GM18873 (cell line): Measurements from ENCODE around the gene ABCD2.
"Not testable (repeated sequence)": the region's sequence is repeated elsewhere in the genome, so short reads cannot be mapped to it uniquely, and the experiment has no call there.

Experiments used
- ATAC-seq: cut with Tn5 transposase; IDR thresholded peaks from one replicate; pipeline ENCODE4 v1.9.1; 2021; ENCODE audit warnings: mild to moderate bottlenecking, moderate library complexity, moderate number of reproducible peaks; ENCODE audit not compliant: unreplicated experiment, low FRiP score

The ABCD2 gene

GRCh38 chr12:39613525-39613924 is 6.1 kb downstream of the ABCD2 start:
- no peak for ATAC-seq

GRCh38 chr12:39612250-39612649 is 7.4 kb downstream of the ABCD2 start:
- ATAC-seq: no peak

DNA sequence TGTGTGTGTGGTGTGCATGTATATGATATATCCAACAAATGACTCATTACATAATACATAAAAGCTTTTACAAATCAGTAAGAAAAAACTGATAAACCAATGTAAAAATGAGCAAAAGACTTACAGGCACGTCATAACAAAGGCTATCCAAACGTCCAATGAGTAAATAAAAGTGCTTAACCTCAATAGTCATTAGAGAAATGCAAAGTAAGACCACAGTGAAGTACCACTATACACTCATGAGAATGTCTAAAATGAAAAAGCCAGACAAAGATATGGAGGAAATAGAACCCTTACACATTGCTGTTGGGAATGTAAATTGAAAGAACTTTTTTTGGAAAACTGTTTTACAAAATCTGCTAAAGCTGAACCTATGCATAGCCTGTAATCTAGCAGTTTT is 7.8 kb downstream of the ABCD2 start:
- ATAC-seq: no peak

GRCh38 chr12:39610436-39611025 is 9.1 kb downstream of the ABCD2 start:
- ATAC-seq: no peak

GRCh38 chr12:39606712-39607423 is 12.7 kb downstream of the ABCD2 start:
- no peak for ATAC-seq

DNA sequence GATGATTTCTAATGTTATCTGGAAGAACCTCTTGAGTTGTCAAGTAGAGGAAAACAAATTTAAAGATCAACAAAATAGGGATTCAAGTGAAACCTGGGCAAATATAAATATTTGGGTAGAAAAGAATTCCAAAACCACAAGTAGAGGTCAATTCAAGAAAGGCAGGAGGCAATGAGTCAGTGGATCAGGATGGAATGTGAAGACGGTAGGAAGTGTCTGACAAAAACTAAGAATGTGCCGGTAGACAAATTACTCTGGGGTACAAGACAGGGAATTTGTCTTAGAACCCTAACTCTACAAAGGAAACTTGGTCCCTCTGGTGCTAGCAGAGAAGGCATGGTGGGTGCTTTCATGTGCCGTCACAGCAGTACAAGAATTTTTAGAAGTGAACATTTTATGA is 13.6 kb downstream of the ABCD2 start:
- no peak for ATAC-seq

DNA sequence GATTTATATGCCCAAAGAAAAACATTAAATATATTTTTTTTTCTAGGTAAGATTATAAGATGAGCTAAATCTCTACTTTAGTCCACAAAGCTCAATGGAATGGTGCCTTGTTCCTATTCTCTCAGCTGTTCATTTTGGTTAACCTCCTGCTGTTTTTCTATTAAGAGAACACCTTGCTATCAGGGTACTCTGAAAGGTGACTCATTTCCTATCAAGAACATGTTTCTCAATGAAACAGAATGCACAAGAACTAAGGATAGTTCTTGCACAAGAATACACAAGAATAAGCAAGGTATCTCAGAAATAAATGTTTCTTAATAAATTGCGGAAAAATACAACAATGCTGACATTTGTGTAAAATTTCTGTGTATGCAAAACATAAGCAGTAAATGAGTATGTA is 14.1 kb downstream of the ABCD2 start:
- no peak for ATAC-seq

DNA sequence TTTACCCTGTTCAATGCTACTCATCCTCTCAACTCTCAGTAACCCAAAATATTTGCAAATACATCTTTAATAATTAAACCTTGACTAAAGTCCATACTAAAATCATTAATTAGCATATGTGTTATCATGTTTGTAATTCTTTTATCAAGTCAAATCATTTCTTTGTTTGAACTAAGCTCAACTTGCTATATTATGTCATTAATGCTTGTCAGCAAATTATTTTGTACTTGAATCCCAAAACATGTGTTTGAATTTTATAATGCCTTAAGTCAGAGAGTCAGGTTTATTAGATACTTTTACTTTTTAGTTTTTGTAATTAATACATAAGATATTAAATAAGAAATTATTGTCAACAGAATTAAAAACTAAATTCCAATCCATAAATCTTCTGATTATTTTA is 16.5 kb downstream of the ABCD2 start:
- no peak for ATAC-seq

DNA sequence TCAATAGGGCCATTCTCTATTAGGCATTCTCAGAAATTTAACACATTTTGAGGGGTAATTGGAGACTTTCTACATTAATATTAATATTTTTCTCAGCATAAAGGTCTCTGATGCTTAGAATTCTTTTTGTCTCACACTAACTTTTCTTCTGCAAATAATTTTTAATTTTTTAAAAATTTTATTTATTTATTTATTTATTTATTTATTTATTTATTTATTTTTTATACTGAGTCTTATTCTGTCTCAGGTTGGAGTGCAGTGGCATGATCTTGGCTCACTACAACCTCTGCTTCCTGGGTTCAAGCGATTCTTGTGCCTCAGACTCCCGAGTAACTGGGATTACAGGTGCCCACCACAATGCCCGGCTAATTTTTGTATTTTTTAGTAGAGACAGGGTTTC is 17.7 kb downstream of the ABCD2 start:
- ATAC-seq: not testable (repeated sequence)

DNA sequence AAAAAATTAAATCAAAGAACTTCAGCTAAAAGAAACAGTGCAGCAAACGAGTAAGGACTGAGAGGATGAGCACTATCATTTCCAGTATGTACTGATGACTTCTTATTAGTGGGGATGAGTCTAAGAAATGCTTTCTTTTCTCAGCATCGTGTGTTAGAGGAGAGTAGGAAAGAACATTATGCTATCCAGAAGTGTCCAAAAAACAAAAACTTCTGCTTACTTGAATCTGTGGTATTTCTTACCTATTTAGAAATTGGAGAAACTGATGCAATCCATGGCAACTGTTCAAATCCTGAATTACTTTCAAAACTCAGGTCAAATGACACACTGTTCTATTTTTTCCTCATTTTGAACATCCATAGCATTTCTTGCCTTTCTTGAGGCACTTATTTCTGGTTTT is 23.7 kb downstream of the ABCD2 start:
- no peak for ATAC-seq

DNA sequence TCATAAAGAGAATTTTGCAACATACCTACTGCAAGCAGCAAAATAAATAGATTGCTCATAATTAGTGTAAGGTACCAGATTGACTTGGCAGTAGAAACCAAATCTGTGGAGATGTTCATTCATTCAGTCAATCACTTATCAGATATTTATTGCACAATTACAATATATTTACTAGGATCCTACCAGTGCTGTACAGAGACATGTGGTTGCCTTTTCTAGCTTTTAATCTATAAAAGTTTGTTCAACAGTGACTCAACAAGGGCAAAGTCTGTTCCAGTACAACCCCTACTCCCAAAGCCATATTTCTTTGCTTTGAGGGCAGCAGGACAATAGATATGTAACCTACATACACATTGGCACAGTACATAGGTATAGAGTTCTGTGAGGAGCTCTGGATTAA is 27.3 kb downstream of the ABCD2 start:
- no peak for ATAC-seq

- no peak for ATAC-seq
Observed at GRCh38 chr12:39588348-39588747, 31.3 kb downstream of the ABCD2 start.

- no peak for ATAC-seq
Observed at GRCh38 chr12:39587225-39587624, 32.4 kb downstream of the ABCD2 start.

DNA sequence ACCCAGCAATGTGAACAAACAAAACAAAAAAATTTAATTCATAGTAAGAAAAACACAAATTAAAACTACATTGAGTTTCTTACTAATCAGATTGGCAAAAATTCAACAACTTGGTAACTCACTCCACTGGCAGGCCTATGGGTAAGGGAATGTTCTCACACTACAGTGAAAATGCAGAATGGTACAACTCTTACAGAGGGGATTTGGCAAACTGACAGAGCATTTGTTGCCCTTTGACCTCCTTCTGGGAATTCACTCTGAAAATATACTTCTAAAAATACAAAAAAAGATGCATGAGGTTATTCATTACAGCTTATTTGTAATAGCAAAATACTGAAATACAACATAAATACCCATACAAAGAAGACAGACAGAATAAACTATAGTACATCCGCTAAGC is 32.8 kb downstream of the ABCD2 start:
- no peak for ATAC-seq

DNA sequence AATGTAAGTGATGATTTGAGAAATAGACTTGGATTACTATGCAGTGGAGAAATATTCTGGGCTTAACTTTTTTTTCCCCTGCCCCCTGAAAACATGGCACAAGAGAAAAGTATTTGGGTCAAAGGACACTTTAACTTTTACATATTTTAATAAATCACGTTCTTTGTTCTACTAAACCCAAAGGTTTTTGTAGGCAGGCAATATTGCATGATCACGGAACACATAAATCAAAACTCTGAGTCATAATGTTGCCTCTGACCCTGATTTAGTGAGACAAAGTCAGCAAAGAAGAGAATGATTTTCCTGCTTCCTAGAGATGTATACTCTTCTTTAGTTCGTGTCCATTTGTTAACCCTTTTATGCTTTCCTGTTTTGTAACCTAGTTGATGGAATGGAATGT is 38.0 kb downstream of the ABCD2 start:
- no peak for ATAC-seq

DNA sequence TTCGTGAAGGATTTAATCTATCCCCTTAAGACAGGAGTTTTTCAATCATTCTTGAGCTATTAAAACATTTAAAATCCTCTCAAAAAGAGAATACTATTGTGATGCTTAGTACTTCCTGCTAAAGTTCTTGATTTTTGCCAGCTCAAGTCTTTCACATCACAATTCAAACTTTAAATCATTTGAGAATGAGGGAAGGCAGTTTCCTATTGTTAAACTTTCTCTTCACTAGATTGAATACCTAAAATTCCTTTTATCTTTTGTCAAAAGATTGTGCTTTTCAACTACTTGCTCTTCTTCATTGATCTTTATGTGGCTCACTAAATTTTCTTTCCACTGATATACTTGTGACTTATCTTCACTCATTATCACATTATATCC is 44.1 kb downstream of the ABCD2 start:
- ATAC-seq: no peak

DNA sequence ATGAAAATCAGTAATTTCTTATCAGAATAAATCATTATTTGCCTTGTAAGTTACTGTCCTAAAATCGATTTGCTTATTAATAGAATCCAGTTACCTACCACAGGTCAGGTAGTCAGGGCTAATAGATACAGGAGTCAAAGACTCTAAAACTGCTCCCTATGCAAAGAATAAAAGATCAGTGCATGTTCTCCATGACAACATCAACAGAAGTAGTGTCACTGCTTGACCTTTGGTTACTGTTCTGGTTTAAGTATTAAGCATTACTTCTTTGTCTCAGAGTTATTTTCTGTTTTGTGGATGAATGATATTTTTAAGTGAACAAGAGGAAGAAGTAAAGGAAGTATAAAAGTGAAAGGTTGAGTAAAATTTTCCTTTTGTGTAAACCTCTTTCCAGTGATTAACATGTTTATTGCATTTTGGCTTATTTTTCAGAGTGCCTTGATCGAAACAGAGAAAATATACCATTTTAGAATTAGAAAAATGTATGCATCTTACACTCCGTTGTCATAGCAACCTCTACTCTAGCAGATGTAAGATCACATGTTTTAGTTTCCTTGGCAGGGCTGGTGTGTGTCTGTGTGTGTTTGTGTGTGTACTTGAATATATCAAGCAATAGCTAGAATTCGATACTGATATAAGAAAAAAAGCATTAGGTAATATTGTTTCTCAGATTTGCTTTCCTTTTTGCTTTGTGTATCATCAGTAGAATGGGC is 44.7 kb downstream of the ABCD2 start:
- ATAC-seq: no peak

DNA sequence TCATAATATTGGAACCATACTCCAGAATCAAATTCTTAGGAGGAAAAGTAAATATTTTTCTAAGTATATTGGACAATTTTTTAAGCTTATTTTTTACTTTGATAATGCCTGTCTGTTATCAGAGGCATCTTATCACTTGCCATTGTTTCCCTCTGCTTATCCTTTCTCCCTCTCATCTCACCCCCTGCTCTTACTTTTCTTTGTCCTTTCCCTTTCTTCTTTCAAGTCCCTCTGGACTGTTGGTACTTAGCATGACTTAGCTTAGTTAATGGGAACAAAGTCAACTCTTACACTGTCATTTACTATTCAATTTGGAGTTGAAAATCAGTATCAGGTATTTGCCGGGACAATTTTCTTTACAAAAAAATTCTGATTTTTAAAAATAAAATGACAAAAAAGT is 45.2 kb downstream of the ABCD2 start:
- ATAC-seq: no peak

DNA sequence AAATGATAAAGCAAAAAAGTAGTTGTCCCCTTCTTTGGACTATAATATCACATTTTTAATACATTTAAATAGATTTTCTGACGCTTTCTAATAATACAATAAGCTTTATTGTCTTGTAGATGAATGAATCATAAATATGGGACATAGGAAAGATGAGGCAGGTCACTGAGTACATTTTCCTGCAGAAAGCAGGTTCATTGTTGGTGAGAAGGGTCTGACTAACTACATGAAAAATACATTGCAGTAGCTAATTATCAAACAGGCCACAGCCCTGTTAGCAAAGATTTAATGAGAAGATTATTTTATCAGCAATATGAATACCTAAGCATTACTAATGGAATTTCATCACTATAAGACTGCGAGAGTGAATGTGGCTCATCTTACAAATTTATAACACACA is 45.6 kb downstream of the ABCD2 start:
- ATAC-seq: no peak

DNA sequence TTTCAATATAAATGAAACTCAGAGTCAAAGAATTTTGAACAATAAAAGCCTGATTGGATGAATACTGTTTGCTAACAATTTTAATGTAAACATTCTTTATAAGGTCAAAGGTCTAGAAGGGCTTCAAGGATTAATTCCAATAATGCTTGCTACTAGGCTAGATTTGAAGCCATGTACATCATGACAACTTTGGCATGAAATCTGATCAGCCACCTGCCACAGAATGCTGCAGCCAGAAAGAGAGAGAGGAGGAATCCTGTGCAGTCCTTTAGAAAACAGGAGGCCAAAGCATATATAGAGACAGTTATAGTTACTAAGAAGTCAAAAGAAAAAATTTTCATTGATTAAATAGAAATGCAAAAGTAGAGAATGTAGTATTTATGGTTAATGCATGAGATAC is 47.1 kb downstream of the ABCD2 start:
- ATAC-seq: no peak

DNA sequence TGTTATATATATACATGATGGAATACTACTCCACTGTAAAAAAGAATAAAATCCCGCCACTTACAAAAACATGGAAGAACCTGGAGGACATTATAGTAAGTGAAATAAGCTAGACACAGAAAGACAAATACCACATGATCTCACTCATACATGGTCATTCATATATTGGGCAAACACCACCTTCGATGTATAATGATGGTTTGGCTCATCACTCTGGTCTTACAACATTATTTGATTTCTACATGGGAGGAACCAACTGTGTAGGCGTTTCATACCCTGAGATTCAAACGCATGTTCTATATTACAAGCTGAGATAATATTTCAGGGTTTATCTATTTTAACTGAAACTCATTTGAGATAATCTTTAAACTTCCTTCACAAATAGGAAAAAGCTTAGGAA is 48.3 kb downstream of the ABCD2 start:
- no peak for ATAC-seq

GRCh38 chr12:39553476-39553875 is 66.1 kb downstream of the ABCD2 start:
- no peak for ATAC-seq
